A549 treated with GW870086 at 1 μM for 4 hours (cell line): Measurements from ENCODE around the gene MEAF6. TPM values are rescaled to one million over a fixed set of nuclear protein-coding genes. Genes with fewer than 3 reads are reported as not detected.

Source experiments
- total RNA-seq: library from RNA; stranded (reverse); fragments of 200-300 nt; extraction: Qiagen RNA extraction; gene quantifications from 5 replicates; pipeline ENCODE4 v1.2.3, GENCODE V29; 2022; ENCODE audit warnings: low read depth

MEAF6 gene
- 46.0 to 62.1 TPM (median 47.9 TPM) in 5 replicates for total RNA-seq

DNA sequence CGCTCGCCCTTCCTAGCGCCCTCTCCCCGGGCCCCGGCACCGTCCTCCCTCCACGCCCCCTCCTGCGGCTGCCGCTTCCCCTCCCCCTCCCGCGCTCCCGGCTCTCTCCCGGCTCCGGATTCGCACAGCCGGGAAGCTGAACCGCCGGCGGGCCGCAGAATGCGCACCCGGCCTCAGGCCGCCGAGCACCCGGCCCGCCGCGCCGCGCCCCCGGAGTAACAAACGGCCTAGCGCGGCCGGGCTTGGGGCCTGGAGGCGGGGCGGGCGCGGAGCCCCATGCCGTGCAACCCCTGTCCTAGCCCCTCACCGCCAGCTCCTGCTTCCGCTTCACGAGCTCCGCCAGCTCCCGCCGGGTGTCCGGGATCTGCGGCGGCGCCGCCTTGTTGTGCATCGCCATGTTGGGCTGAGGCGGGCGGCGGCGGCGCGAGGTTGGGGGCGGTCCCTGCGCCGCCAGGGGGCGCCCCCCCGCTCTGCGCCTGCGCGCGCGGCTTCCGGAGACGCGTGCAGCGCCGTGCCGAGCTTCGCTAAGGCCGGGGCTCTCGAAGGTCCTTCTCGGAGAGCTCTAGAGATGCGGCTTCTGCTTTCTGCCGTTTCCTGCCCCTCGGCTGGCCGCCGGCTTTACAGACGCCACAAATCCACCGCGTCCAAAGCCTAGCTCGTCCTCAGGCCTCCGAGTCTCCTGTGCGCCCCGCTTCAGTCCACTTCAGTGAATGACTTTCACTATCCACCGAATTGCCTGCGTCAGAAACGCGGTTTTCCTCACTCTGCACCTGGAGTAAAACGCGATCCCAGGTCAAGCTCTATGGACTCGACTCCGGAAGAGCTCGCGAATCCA lies at the start of gene MEAF6:
Gene MEAF6, minus strand, starts transcription at position 417 of the 835 bp plus-strand sequence. Its CDS starts 20 bp downstream, at position 397.

DNA sequence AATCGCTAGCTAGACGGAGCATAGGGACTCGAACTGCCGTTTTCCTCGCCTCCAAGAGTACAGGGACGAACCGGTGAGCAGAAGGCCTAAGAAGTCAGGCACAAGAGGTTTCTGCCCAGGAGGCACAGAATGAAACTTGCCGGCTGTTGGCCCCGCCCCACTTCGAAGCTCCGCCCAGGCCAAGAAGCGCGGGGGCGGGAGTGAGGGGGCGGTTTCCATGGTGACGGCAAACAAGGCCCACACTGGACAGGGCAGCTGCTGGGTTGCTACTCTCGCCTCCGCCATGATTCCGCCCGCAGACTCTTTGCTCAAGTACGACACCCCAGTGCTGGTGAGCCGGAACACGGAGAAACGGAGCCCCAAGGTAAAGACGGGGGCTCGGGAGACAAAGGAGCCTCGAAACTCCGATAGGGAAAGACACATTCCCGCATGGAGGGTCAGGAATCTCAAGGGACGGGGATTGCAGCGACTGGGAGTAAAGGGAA lies 42.2 kb upstream of the MEAF6 start, which contains the start of gene DNALI1:
Gene DNALI1, plus strand, starts transcription at position 229 of the 485 bp plus-strand sequence. Its CDS starts 55 bp downstream, at position 284.

DNA sequence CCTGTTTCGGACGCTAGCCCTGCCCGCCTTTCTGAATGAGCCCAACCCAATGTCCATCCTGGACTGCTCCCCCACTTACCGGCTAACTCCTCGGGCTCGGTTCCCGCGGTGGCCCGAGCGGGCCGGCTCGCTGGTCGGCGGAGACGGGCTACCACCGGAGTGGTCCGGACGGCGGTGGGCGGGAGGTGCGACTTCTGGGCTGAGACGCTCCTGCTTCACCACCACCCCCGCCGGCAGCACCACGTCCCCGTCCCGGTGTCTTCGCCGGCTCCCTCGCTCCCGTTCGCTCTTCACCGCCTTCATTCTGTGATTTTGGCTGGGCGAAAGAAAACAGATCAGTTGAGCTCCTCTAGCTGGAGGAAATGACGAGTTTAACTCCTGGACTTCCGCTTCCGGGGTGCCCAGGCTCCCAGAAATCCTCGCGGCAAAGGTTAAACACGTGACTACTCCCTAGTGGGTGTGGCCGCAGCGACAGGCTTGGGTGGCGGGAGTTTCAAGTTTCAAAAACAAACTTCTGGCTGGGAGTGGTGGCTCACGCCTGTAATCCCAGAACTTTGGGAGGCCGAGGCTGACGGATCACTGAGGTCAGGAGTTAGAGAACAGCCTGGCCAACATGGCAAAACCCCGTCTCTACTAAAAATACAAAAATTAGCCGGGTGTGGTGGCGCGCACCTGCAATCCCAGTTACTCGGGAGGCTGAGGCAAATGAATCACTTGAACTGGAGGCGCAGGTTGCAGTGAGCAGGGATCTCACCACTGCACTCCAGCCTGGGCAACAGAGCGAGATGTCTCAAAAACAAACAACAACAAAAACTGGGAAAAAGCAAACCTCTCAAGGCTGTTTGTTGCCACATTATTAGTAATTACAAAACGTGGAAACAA lies 39.6 kb upstream of the MEAF6 start, which contains the start of gene SNIP1:
Gene SNIP1, minus strand, starts transcription at position 367 of the 882 bp plus-strand sequence. Its CDS starts 64 bp downstream, at position 303.

GRCh38 chr1:37474046-37474696 lies 40.4 kb downstream of the MEAF6 start, which contains the start of gene ZC3H12A:
Gene ZC3H12A, plus strand, starts transcription at chr1:37474580. Its CDS starts 917 bp downstream, at chr1:37475497.

Other genes with a start within 250 kb of the MEAF6 start
- gene ZC3H12A, start 40.2 kb downstream of the MEAF6 start, total RNA-seq = 33.2 to 47.8 TPM (median 41.9 TPM) in 5 replicates
- gene SNIP1, start 39.5 kb upstream of the MEAF6 start, total RNA-seq = 9.0 to 14.5 TPM (median 13.0 TPM) in 5 replicates
- gene DNALI1, start 42.2 kb upstream of the MEAF6 start, total RNA-seq = 0.05 to 0.38 TPM (median 0.05 TPM) in 3 of 5 replicates, not detected in the others
- 49.7 to 58.3 TPM (median 57.0 TPM) in 5 replicates for gene GNL2, start 81.2 kb upstream of the MEAF6 start, total RNA-seq
- 0.08 to 0.15 TPM (median 0.11 TPM) in 4 of 5 replicates, not detected in the other for gene RSPO1, start 120.1 kb upstream of the MEAF6 start, total RNA-seq
- 44.9 to 49.2 TPM (median 46.5 TPM) in 5 replicates for gene CDCA8, start 177.8 kb upstream of the MEAF6 start, total RNA-seq